Cardiac atrium fibroblast (primary cell): ENCODE measurements around the gene KLHL11. TPM values are rescaled to one million over a fixed set of nuclear protein-coding genes. Genes with fewer than 3 reads are reported as not detected.

Experiments used
- total RNA-seq: library from RNA; depleted of rRNA; stranded (reverse); fragments of >200 nt; gene quantifications from 2 replicates; pipeline ENCODE4 v1.2.3, GENCODE V29; 2015

Gene KLHL11, protein sequence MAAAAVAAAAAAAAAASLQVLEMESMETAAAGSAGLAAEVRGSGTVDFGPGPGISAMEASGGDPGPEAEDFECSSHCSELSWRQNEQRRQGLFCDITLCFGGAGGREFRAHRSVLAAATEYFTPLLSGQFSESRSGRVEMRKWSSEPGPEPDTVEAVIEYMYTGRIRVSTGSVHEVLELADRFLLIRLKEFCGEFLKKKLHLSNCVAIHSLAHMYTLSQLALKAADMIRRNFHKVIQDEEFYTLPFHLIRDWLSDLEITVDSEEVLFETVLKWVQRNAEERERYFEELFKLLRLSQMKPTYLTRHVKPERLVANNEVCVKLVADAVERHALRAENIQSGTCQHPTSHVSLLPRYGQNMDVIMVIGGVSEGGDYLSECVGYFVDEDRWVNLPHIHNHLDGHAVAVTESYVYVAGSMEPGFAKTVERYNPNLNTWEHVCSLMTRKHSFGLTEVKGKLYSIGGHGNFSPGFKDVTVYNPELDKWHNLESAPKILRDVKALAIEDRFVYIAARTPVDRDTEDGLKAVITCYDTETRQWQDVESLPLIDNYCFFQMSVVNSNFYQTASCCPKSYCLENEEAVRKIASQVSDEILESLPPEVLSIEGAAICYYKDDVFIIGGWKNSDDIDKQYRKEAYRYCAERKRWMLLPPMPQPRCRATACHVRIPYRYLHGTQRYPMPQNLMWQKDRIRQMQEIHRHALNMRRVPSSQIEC
- total RNA-seq, result 17.1 and 23.3 TPM in 2 replicates

GRCh38 chr17:41864836-41865595, at the start of gene KLHL11:
KLHL11 (minus strand) TSS chr17:41865423; CDS start chr17:41865370, 53 bp downstream.

DNA sequence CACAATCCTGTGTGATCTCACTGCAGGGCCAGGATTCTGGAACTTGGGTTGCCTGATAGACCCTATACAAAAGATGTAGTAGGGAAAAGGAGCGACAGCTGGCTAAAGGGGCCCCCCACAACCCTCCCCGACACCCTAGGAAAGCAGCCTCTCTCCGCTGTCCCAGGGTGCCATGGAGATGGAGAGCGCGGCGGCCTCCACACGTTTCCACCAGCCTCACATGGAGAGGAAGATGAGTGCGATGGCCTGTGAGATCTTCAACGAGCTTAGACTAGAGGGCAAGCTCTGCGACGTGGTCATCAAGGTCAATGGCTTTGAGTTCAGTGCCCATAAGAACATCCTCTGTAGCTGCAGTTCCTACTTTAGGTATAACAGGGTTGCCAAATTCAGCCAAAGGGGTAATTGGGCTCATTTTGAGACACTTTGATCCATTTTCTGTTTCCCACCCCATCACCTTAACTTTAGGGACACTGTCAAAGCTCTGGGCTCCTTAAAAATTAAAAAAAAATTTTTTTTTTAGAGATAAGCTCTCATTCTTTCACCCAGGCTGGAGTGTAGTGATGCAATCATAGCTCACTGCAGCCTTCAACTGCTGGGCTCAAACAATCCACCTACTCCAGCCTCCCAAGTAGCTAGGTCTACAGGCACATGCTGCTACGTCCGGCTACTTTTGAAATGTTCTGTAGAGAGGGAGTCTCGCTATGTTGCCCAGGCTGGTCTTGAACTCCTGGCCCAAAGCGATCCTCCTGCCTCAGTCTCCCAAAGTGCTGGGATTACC, 27.3 kb downstream of the KLHL11 start, which contains the start of gene KLHL10:
KLHL10 (plus strand) TSS at position 65 of the 778 bp plus-strand sequence; CDS start at position 173, 108 bp downstream.

GRCh38 chr17:41835800-41836549, 29.2 kb downstream of the KLHL11 start, which contains the start of gene NT5C3B:
NT5C3B (minus strand) TSS chr17:41836232; CDS start chr17:41836193, 39 bp downstream.

DNA sequence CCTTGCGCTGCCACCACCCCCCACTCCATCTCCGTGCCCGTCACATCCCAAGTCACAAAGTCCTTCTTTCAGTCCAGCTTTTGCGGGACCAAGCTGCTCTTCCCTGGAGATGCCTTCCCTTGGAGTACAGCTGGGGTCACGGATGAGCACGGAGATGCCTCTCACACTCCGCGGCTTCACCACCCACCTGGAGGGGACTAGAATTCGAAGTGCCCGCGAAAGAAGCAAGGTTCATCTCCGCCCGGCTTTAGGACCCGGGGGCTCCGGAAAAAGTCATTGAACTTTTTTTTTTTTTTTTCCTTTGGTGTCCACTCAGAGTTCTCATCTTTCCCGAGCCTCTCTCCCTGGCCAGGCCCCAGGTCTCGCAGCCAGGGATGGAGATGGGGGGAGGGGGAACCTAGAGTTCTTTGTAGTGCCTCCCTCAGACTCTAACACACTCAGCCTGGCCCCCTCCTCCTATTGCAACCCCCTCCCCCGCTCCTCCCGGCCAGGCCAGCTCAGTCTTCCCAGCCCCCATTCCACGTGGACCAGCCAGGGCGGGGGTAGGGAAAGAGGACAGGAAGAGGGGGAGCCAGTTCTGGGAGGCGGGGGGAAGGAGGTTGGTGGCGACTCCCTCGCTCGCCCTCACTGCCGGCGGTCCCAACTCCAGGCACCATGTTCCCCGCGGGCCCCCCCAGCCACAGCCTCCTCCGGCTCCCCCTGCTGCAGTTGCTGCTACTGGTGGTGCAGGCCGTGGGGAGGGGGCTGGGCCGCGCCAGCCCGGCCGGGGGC, 52.7 kb downstream of the KLHL11 start, which contains the start of gene FKBP10:
FKBP10 (plus strand) TSS at position 624 of the 771 bp plus-strand sequence; CDS start at position 655, 31 bp downstream.

DNA sequence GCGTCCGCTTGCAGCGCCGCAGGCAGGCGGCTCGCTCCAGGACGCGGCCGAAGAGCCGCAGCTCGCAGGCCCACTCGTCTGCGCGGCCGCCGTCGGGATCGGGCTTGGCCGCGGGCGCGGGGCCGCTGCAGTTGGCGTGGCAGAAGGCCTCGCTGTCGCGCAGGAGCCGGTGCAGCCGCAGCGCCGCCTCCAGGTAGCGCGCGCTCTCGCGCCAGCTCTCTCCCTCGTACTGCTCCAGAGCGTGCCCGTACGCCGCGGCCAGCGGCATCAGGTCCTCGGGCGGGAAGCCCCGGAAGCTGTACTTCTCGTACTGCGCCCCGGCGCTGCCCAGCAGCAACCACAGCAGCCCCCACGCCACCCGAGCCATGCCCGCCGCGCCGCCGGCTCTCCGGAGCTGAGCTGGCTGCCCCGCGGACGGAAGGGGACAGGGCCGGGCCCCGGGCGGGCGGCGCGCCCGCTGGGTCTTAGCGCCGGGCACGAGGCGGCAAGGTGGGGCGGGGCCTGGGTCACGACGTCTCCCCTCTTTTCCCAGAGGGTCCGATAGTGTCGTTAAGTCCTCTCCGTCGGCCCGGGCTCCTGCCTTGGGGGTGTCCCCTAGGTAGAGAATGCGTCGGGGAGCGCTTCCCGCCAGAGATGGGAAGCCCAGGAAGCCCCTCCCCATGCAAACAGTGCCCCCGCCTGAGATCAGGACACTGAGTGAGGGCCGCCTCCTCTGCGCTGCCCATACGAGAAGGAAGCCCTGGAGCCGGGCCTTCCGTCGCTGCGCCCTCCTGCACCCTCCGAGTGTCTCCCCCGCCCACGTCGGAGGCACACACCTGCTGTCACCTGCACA, 53.5 kb downstream of the KLHL11 start, which contains the start of gene P3H4:
P3H4 (minus strand) TSS at position 401 of the 832 bp plus-strand sequence; CDS start at position 367, 34 bp downstream.

Other genes starting within 250 kb of the KLHL11 start
- 0.54 and 0.65 TPM in 2 replicates for gene KRT17, start 240.8 kb downstream of the KLHL11 start, total RNA-seq
- gene EIF1, start 176.5 kb downstream of the KLHL11 start, total RNA-seq, result 109 and 140 TPM in 2 replicates
- not detected in 2 replicates for gene GAST, start 153.1 kb downstream of the KLHL11 start, total RNA-seq
- not detected in 2 replicates for gene HAP1, start 130.8 kb downstream of the KLHL11 start, total RNA-seq
- gene JUP, start 78.7 kb downstream of the KLHL11 start, total RNA-seq, result 54.1 and 57.0 TPM in 2 replicates
- 86.3 and 93.0 TPM in 2 replicates for gene P3H4, start 53.5 kb downstream of the KLHL11 start, total RNA-seq
- 676 and 811 TPM in 2 replicates for gene FKBP10, start 52.4 kb downstream of the KLHL11 start, total RNA-seq
- 43.9 and 65.1 TPM in 2 replicates for gene NT5C3B, start 29.2 kb downstream of the KLHL11 start, total RNA-seq
- not detected in 2 replicates for gene KLHL10, start 27.6 kb downstream of the KLHL11 start, total RNA-seq
- gene ACLY, start 53.5 kb upstream of the KLHL11 start, total RNA-seq, result 187 and 262 TPM in 2 replicates
- gene ODAD4, start 65.2 kb upstream of the KLHL11 start, total RNA-seq, result 0.16 and 0.18 TPM in 2 replicates
- gene CNP, start 101.4 kb upstream of the KLHL11 start, total RNA-seq, result 64.6 and 82.6 TPM in 2 replicates
- 51.7 and 54.7 TPM in 2 replicates for gene DNAJC7, start 152.0 kb upstream of the KLHL11 start, total RNA-seq
- gene NKIRAS2, start 154.7 kb upstream of the KLHL11 start, total RNA-seq, result 60.7 and 84.6 TPM in 2 replicates
- 0.18 and 0.49 TPM in 2 replicates for gene C17orf113, start 185.2 kb upstream of the KLHL11 start, total RNA-seq
- gene ZNF385C, start 233.1 kb upstream of the KLHL11 start, total RNA-seq, result not detected in 2 replicates
- 6.3 and 10.4 TPM in 2 replicates for gene DHX58, start 247.3 kb upstream of the KLHL11 start, total RNA-seq